ENCODE results near the gene HEY2.
A peak's percentile ranks its signal among the peaks of the same experiment; 100 is the strongest.

Gene HEY2

DNA sequence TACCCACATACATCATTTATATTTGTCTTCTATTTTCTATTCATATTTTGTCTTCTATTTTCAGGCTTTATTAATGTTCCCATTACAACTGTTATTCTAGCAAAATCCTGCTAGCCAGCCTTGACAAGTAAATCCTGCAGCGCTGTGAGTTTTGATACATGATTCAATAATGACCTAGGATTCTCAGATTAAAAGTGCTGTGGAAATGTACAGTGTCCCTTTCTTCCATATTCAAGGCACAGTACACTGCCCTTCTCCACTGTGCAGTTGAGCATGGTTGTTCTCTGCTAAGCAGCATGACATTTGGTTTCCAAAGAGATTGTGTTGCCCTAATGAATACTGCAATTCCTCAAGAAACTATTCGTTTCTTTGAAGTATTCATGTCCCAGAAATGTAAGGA lies 5.8 kb upstream of the HEY2 start:
- Histone ChIP-seq H3K36me3 (ENCODE audit: insufficient read depth, insufficient read length, low read length) (no peaks in the 10 kb centered on the region), H3K9ac (ENCODE audit: insufficient read length, low read depth) (no peak overlapping the region), H3K4me3 (ENCODE audit: insufficient read length, low read depth) (no peak overlapping the region), H3K9me3 (ENCODE audit: insufficient read depth, low read length) (no peaks in the 10 kb centered on the region), H3K27me3 (ENCODE audit: insufficient read depth, insufficient read length) (peaks cover 17% of the 10 kb centered on the region), H3K4me1 (ENCODE audit: insufficient read depth, insufficient read length) (no peaks in the 10 kb centered on the region)
- TF ChIP-seq YY1 (IDR thresholded peaks at IDR 0.05; ENCODE audit: insufficient read depth, insufficient read length) = no peak
- no peak for TF ChIP-seq SUZ12 (IDR thresholded peaks at IDR 0.05; ENCODE audit: extremely low read depth, insufficient read depth, insufficient read length)
- TF ChIP-seq ZNF274 (IDR thresholded peaks at IDR 0.05; ENCODE audit: low read depth, low read length) = no peak
- no peak for DNase-seq (ENCODE audit: low read depth, low spot score)

DNA sequence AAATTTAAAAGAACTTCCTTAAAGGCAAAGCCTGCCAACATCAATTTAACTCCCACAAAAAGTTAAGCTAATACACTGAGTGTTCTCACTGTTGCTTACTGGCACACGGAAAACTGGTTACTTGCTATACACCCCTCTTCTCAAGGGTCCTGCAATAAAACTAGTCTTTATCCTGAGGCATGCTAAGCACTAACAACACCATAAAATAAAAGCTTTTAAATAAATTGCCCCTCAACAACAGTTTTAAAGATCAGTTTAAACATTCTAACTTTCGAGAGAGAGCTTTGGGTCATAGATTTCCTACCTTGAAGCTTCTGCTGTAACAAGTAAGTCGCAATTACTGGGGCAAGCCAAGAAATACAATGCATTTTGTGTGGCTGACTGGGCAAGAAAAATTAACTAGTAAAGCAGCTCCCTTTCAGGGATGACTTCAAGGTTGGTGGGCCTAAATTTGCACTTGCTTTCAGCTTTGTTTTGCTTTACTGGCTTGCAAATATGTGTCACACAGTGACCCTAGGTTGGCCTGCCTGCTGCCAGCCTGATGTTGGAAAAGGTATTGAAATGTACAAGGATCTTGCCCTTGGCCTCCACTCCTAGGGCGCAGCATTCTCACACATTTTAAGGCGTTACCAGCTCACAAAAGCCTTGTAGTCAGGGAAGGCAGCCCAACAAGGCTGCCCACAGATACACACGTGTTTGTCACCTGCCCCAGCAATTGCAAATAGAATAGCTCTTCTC lies 4.0 kb upstream of the HEY2 start:
- no peaks in the 10 kb centered on the region for H3K36me3 ChIP-seq (ENCODE audit: insufficient read depth, insufficient read length, low read length)
- DNase-seq (ENCODE audit: low read depth, low spot score) = peak; percentile 74
- H3K9ac ChIP-seq (ENCODE audit: insufficient read length, low read depth) = no peak overlapping the region
- no peaks in the 10 kb centered on the region for H3K4me1 ChIP-seq (ENCODE audit: insufficient read depth, insufficient read length)
- H3K4me3 ChIP-seq (ENCODE audit: insufficient read length, low read depth) = no peak overlapping the region
- no peak for TF ChIP-seq YY1 (IDR thresholded peaks at IDR 0.05; ENCODE audit: insufficient read depth, insufficient read length)
- no peak for TF ChIP-seq SUZ12 (IDR thresholded peaks at IDR 0.05; ENCODE audit: extremely low read depth, insufficient read depth, insufficient read length)
- TF ChIP-seq ZNF274 (IDR thresholded peaks at IDR 0.05; ENCODE audit: low read depth, low read length) = no peak
- peaks cover 29% of the 10 kb centered on the region for H3K27me3 ChIP-seq (ENCODE audit: insufficient read depth, insufficient read length)
- no peaks in the 10 kb centered on the region for H3K9me3 ChIP-seq (ENCODE audit: insufficient read depth, low read length)

DNA sequence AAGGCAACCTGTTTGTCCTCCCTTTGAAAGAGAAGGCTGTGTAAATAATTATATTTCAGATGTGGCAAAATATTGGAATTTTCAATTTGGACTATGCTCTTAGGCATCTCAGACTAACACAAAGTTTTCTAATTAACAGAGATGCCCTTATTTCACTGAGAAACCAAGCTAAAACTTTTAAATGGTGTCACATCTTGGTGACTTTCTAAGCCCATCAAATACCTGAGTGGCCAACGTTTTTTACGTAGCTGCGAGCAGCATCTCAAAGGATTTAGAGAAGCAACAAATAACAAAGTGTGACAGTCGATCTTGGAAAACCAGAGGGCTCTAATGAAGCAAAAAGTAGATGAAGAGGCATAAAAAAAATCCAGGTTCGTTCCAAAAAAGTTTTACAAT lies 3.4 kb upstream of the HEY2 start:
- DNase-seq (ENCODE audit: low read depth, low spot score) = no peak
- Histone ChIP-seq H3K4me3 (ENCODE audit: insufficient read length, low read depth) (no peak overlapping the region), H3K9ac (ENCODE audit: insufficient read length, low read depth) (no peak overlapping the region), H3K9me3 (ENCODE audit: insufficient read depth, low read length) (no peaks in the 10 kb centered on the region), H3K36me3 (ENCODE audit: insufficient read depth, insufficient read length, low read length) (no peaks in the 10 kb centered on the region), H3K27me3 (ENCODE audit: insufficient read depth, insufficient read length) (peaks cover 35% of the 10 kb centered on the region), H3K4me1 (ENCODE audit: insufficient read depth, insufficient read length) (no peaks in the 10 kb centered on the region)
- TF ChIP-seq YY1 (IDR thresholded peaks at IDR 0.05; ENCODE audit: insufficient read depth, insufficient read length) = no peak
- TF ChIP-seq SUZ12 (IDR thresholded peaks at IDR 0.05; ENCODE audit: extremely low read depth, insufficient read depth, insufficient read length) = no peak

DNA sequence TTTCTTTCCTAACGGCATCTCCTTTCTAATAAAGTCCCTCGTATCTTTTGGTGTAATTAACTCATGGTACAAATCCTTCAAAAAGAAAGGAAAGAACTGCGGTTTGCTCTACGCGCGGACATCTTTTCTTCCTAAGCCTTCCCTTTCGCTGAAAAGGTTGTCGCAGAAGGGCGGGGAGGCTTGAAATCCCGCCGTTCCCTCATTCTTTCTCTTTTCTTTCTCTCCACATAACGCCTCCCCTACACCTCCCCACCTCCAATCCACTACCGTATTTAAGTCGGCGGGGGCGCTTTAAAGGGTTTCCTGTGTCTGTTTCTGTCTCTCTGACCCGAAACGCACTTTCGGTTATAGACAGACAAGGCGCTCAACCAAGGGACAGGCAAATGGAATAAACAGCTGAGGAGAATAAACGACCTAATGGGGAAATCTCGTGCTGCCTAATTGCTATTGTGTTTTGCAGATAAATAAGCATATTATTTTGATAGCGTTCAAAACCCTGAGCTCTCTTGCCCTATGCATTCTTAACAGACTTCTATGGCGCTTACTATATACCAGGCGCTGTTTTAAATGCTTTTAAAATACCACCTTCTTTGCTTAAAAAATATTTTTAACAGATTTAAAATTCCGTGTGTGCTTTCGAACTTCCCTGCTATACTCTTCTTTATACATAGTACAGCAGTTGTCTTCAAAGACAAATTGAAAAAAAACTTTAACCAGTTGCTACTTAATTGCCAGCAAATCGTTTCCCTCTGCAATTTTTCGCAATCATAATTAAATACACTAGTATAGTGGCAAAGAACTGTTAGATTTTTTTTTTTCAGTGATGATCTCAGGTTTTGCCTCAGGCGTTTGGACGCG lies 2.5 kb upstream of the HEY2 start:
- H3K27me3 ChIP-seq (ENCODE audit: insufficient read depth, insufficient read length) = peaks cover 39% of the 10 kb centered on the region
- H3K4me3 ChIP-seq (ENCODE audit: insufficient read length, low read depth) = peak overlapping the region; percentile 46
- peak overlapping the region; percentile 27 for H3K9ac ChIP-seq (ENCODE audit: insufficient read length, low read depth)
- no peaks in the 10 kb centered on the region for H3K9me3 ChIP-seq (ENCODE audit: insufficient read depth, low read length)
- DNase-seq (ENCODE audit: low read depth, low spot score) = peak; percentile 71
- H3K4me1 ChIP-seq (ENCODE audit: insufficient read depth, insufficient read length) = no peaks in the 10 kb centered on the region
- TF ChIP-seq YY1 (IDR thresholded peaks at IDR 0.05; ENCODE audit: insufficient read depth, insufficient read length) (no peak), SUZ12 (IDR thresholded peaks at IDR 0.05; ENCODE audit: extremely low read depth, insufficient read depth, insufficient read length) (no peak), ZNF274 (IDR thresholded peaks at IDR 0.05; ENCODE audit: low read depth, low read length) (no peak)
- H3K36me3 ChIP-seq (ENCODE audit: insufficient read depth, insufficient read length, low read length) = no peaks in the 10 kb centered on the region

DNA sequence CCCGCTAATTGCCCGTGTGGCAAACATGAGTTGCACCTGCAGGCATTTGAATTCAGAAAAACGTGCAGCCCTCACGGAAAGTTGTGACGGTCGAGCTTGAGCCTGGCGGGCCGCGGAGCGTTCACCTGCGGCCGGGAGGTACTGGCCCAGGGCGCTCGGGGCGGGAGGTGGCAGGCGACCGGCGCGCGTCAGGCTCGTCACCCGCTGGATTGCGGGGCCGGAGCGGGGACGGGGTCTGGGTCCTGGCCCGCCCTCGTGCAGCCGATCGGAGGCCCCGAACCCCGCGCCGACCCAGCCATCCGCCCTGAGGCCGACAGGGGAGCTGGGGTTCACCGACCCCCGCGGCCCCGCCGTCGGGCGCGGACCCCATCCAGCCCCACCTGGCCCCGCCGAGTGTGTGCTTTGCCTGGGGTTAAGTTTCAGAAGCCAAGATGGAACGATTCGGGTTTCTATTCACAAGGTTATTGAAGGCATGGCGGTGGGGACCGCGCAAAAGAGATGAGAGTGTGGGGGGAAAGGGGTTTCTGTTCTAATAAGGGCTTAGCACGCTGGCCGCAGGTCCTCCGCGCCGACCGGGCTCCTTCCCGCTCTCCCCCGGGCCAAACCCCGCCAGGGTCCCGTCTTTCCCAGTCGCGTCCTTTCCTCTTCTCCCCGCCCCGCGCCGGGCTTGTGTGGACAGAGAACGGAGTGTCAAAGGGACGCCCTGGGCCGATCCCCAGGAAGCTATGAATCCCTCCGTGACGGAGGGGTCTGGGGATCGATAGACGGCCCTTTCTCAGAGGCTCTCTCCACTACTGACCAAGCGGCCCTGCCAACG lies 1.6 kb upstream of the HEY2 start:
- TF ChIP-seq YY1 (IDR thresholded peaks at IDR 0.05; ENCODE audit: insufficient read depth, insufficient read length) = no peak
- no peak for TF ChIP-seq ZNF274 (IDR thresholded peaks at IDR 0.05; ENCODE audit: low read depth, low read length)
- TF ChIP-seq SUZ12 (IDR thresholded peaks at IDR 0.05; ENCODE audit: extremely low read depth, insufficient read depth, insufficient read length) = no peak
- Histone ChIP-seq H3K9me3 (ENCODE audit: insufficient read depth, low read length) (no peaks in the 10 kb centered on the region), H3K4me1 (ENCODE audit: insufficient read depth, insufficient read length) (no peaks in the 10 kb centered on the region), H3K36me3 (ENCODE audit: insufficient read depth, insufficient read length, low read length) (no peaks in the 10 kb centered on the region), H3K4me3 (ENCODE audit: insufficient read length, low read depth) (peak overlapping the region; percentile 46), H3K27me3 (ENCODE audit: insufficient read depth, insufficient read length) (peaks cover 39% of the 10 kb centered on the region), H3K9ac (ENCODE audit: insufficient read length, low read depth) (peak overlapping the region; percentile 76)
- DNase-seq (ENCODE audit: low read depth, low spot score) = no peak

DNA sequence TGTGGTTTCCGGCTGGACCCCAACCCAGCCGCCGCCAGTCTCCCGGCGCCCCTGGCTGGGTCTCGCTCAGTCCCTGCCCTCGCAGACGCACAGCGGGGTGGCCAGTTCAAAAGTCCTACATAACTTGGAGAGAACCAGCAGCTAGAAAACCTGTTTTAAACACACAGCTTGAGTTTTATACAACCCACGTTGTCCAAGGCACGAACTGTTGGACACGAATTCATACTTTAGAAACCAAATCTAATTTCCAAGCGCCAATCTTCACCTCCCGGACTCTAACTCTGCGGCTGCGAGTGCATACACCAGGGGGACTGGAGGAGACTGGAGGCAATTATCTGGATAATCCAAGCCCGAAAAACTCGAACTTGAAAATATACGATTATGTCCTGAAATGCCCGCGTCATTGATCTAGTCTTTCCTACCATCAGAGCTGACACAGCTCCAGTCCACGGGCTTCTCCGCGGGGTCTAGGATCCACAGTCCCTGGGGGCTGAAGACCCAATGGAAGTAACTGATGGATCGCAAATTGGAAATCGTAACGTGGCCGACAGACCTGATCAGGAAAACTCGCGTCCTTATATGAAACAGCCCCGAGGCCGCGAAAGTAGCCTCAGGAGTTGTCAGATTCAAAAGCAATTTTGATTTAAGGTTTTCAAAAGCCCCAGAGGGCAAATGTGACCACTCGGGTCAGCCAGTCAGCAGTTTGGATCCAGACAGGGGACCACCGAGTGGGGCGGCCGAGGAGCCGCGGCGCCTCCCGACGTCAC lies 843 bp upstream of the HEY2 start:
- Histone ChIP-seq H3K27me3 (ENCODE audit: insufficient read depth, insufficient read length) (peaks cover 39% of the 10 kb centered on the region), H3K9me3 (ENCODE audit: insufficient read depth, low read length) (no peaks in the 10 kb centered on the region), H3K4me1 (ENCODE audit: insufficient read depth, insufficient read length) (no peaks in the 10 kb centered on the region), H3K4me3 (ENCODE audit: insufficient read length, low read depth) (peak overlapping the region; percentile 46), H3K9ac (ENCODE audit: insufficient read length, low read depth) (peak overlapping the region; percentile 76), H3K36me3 (ENCODE audit: insufficient read depth, insufficient read length, low read length) (no peaks in the 10 kb centered on the region)
- TF ChIP-seq SUZ12 (IDR thresholded peaks at IDR 0.05; ENCODE audit: extremely low read depth, insufficient read depth, insufficient read length) = no peak
- TF ChIP-seq ZNF274 (IDR thresholded peaks at IDR 0.05; ENCODE audit: low read depth, low read length) = no peak
- no peak for TF ChIP-seq YY1 (IDR thresholded peaks at IDR 0.05; ENCODE audit: insufficient read depth, insufficient read length)
- DNase-seq (ENCODE audit: low read depth, low spot score) = no peak

Measured in NT2/D1 (cell line).